B cell (primary cell): ENCODE results near the gene CPNE2. TPM values are rescaled to one million over a fixed set of nuclear protein-coding genes. Genes with fewer than 3 reads are reported as not detected.
A peak's percentile ranks its signal among the peaks of the same experiment; 100 is the strongest.

Source experiments
- ATAC-seq: fragments of 200-7000 bp; cut with Tn5 transposase; one replicate; pipeline ENCODE4 v1.10.0; 2021; ENCODE audit warnings: low read depth, mild to moderate bottlenecking, moderate number of reproducible peaks, moderate library complexity
- CTCF ChIA-PET: fragments of 350-600 bp; sonication (Branson Sonifier 250); formaldehyde crosslinking; loops from one replicate; lab custom pipeline; 2021; ENCODE audit warnings: antibody characterized with exemption, inconsistent platforms; lab: Charles Lee
- POLR2A ChIA-PET: fragments of 350-600 bp; sonication (Branson Sonifier 250); formaldehyde crosslinking; loops from one replicate; lab custom pipeline; 2021; ENCODE audit warnings: antibody characterized with exemption; lab: Charles Lee
- DNase-seq: peaks from one replicate; pipeline ENCODE4 v3.0.0; 2013
- H2AFZ ChIP-seq: 2 replicates; pipeline ENCODE4 v1.6.1; 2012; ENCODE audit warnings: mild to moderate bottlenecking, low read depth, low read length; ENCODE audit not compliant: insufficient read depth, poor library complexity, severe bottlenecking
- H3K27ac ChIP-seq, 2 donors: 1 replicate in 1 of 2; 2 replicates in 1 of 2; pipeline ENCODE4 v1.5.1; 2012 to 2013; ENCODE audit warnings: low read length in 2 of 2, mild to moderate bottlenecking in 2 of 2, moderate library complexity in 1 of 2
- H3K27me3 ChIP-seq, 4 experiments: fragments of 200-600 bp in 1 of 4; sonication (generic) in 1 of 4; replicated peaks in 1 of 4; 1 replicate in 2 of 4; 2 replicates in 2 of 4; pipeline versions ENCODE4 v1.6.1 to v1.7.0; 2013 to 2016; ENCODE audit warnings: low read length in 3 of 4, mild to moderate bottlenecking in 2 of 4, mixed read lengths in 1 of 4, moderate library complexity in 1 of 4; ENCODE audit not compliant: insufficient read depth in 4 of 4, control insufficient read depth in 3 of 4; ENCODE audit errors: control extremely low read depth in 1 of 4
- H3K36me3 ChIP-seq, 2 experiments: replicated peaks in 1 of 2; 1 replicate in 1 of 2; 2 replicates in 1 of 2; pipeline versions ENCODE4 v1.6.1 to v1.7.1; 2013; ENCODE audit warnings: low read length in 1 of 2; ENCODE audit not compliant: insufficient read depth in 2 of 2, control insufficient read depth in 1 of 2; ENCODE audit errors: control extremely low read depth in 1 of 2, extremely low read depth in 1 of 2
- H3K4me1 ChIP-seq, 2 donors: fragments of 200-600 bp in 1 of 2; sonication (generic) in 1 of 2; 1 replicate in 1 of 2; 2 replicates in 1 of 2; pipeline versions ENCODE4 v1.5.1 to v1.6.1; 2013 to 2017; ENCODE audit warnings: low read length in 2 of 2; ENCODE audit not compliant: control insufficient read depth in 2 of 2, insufficient read depth in 2 of 2
- H3K4me2 ChIP-seq: replicated peaks from 2 replicates; pipeline ENCODE3; 2012; ENCODE audit warnings: mild to moderate bottlenecking, low read depth, low read length; ENCODE audit not compliant: poor library complexity, severe bottlenecking
- H3K4me3 ChIP-seq, 5 experiments: fragments of 200-600 bp in 1 of 5; sonication (generic) in 1 of 5; 1 replicate in 3 of 5; 2 replicates in 2 of 5; pipeline versions ENCODE4 v1.5.1 to v1.7.0; 2011 to 2016; ENCODE audit warnings: low read length in 4 of 5, mild to moderate bottlenecking in 4 of 5, low read depth in 2 of 5, control low read depth in 1 of 5, moderate library complexity in 1 of 5; ENCODE audit not compliant: insufficient read depth in 1 of 5; ENCODE audit errors: control extremely low read depth in 1 of 5, extremely low read depth in 1 of 5
- H3K79me2 ChIP-seq: fragments of 200-600 bp; sonication (generic); one replicate; pipeline ENCODE4 v1.6.0; 2016; ENCODE audit warnings: low read length; ENCODE audit not compliant: control insufficient read depth, insufficient read depth
- H3K9ac ChIP-seq: fragments of 200-600 bp; sonication (generic); 2 replicates; pipeline ENCODE4 v1.6.1; 2017; ENCODE audit warnings: mild to moderate bottlenecking, low read length, moderate library complexity
- H3K9me3 ChIP-seq, 3 donors: one replicate each; pipeline versions ENCODE4 v1.6.1 to v1.7.1; 2013; ENCODE audit warnings: low read length in 2 of 3; ENCODE audit not compliant: control insufficient read depth in 2 of 3, insufficient read depth in 1 of 3; ENCODE audit errors: control extremely low read depth in 1 of 3
- H4K20me1 ChIP-seq: 2 replicates; pipeline ENCODE4 v1.6.0; 2012; ENCODE audit warnings: mild to moderate bottlenecking, low read length; ENCODE audit not compliant: insufficient read depth, control insufficient read depth, poor library complexity, severe bottlenecking
- H3K27ac Mint-ChIP-seq: one replicate; pipeline ENCODE4 v1.8.0; 2021; ENCODE audit warnings: mixed read lengths
- H3K27me3 Mint-ChIP-seq: one replicate; pipeline ENCODE4 v1.8.0; 2021; ENCODE audit warnings: mixed read lengths
- H3K4me1 Mint-ChIP-seq: one replicate; pipeline ENCODE4 v1.8.0; 2021; ENCODE audit warnings: mixed read lengths
- H3K4me3 Mint-ChIP-seq: one replicate; pipeline ENCODE4 v1.8.0; 2021; ENCODE audit warnings: mixed read lengths
- H3K9me3 Mint-ChIP-seq: one replicate; pipeline ENCODE4 v1.8.0; 2022; ENCODE audit warnings: mixed read lengths; ENCODE audit not compliant: insufficient read depth
- CTCF ChIP-seq: fragments of 200-600 bp; IDR thresholded peaks from one replicate; pipeline ENCODE4 v1.8.0; 2022; ENCODE audit warnings: antibody characterized with exemption, mild to moderate bottlenecking
- EZH2 ChIP-seq: IDR thresholded peaks from 2 replicates; pipeline ENCODE4 v1.6.1; 2012; ENCODE audit warnings: borderline replicate concordance, low read depth, mild to moderate bottlenecking, moderate library complexity, low read length; ENCODE audit not compliant: insufficient read depth, poor library complexity, severe bottlenecking
- WGBS: methylation state at CpG from one replicate; pipeline ENCODE4 v1.1.5; 2013; ENCODE audit warnings: missing lambda C conversion rate; ENCODE audit not compliant: insufficient coverage; 5-methylcytosine and 5-hydroxymethylcytosine counted together
- intact Hi-C: fragments of 100-400 bp; cut with micrococcal nuclease; formaldehyde crosslinking; loops from one replicate; pipeline ENCODE4 v1.10.0; 2022
- polyA plus RNA-seq: library from polyadenylated mRNA; depleted of rRNA; stranded (reverse); fragments of >200 nt; gene quantifications from 2 replicates; pipeline ENCODE4 v1.2.3, GENCODE V29; 2012
- total RNA-seq, 2 donors: library from RNA; stranded (reverse); fragments of 120-200 nt in 1 of 2; gene quantifications; 1 replicate in 1 of 2; 2 replicates in 1 of 2; pipeline versions ENCODE4 v1.2.3 to v1.2.4, GENCODE V29; 2013 to 2022

The CPNE2 gene
- total and polyA plus RNA-seq, 2 donors (not counting 1 experiment from before 2014, with no cell fraction given) = 1.5 to 2.9 TPM

GRCh38 chr16:57066625-57067024, 25.8 kb upstream of the CPNE2 start:
- intact Hi-C loops = no loop called here
- DNase-seq = no peak
- TF ChIP-seq CTCF (no peak), EZH2 (no peak)
- Histone ChIP-seq H3K4me3 (no peak overlapping the region), H3K4me1 (peaks cover 0 to 15% of the 10 kb centered on the region in 2 donors), H3K27me3 (no peaks in the 10 kb centered on the region), H2AFZ (no peak overlapping the region), H4K20me1 (no peaks in the 10 kb centered on the region), H3K79me2 (no peaks in the 10 kb centered on the region), H3K9me3 (peaks cover 0 to 6% (median 0%) of the 10 kb centered on the region in 3 donors), H3K27ac (no peak overlapping the region), H3K4me2 (no peak overlapping the region), H3K36me3 (peaks cover 1 to 50% of the 10 kb centered on the region in 2 experiments), H3K9ac (no peak overlapping the region)
- Mint-ChIP-seq H3K27me3 (no peaks in the 10 kb centered on the region), H3K9me3 (no peaks in the 10 kb centered on the region), H3K27ac (no peak overlapping the region), H3K4me1 (peaks cover 9% of the 10 kb centered on the region), H3K4me3 (no peak overlapping the region)
- WGBS = 50% methylated on average over 4 of the region's 4 CpGs
- no peak for ATAC-seq
- CTCF ChIA-PET = interaction anchor here (0.7 to 1.4 kb wide), 4 partner anchors 15 to 113 kb away, joined by 3 read pairs; no protein-coding TSS in a partner anchor
- POLR2A ChIA-PET = interaction anchor here (0.6 to 0.7 kb wide), 2 partner anchors 13 to 1323 kb away, joined by 3 to 4 read pairs; no protein-coding TSS in a partner anchor

- no peak for ATAC-seq
- Histone ChIP-seq H4K20me1 (no peaks in the 10 kb centered on the region), H3K27ac (no peak overlapping the region), H3K4me2 (no peak overlapping the region), H3K4me3 (no peak overlapping the region), H3K9me3 (peaks cover 0 to 6% (median 0%) of the 10 kb centered on the region in 3 donors), H2AFZ (no peak overlapping the region), H3K9ac (no peak overlapping the region), H3K79me2 (no peaks in the 10 kb centered on the region), H3K27me3 (no peaks in the 10 kb centered on the region), H3K36me3 (peaks cover 1 to 54% of the 10 kb centered on the region in 2 experiments), H3K4me1 (peaks cover 0 to 15% of the 10 kb centered on the region in 2 donors)
- peaks cover 9% of the 10 kb centered on the region for H3K4me1 Mint-ChIP-seq
- ChIA-PET CTCF (no interaction called here), POLR2A (interaction anchor here (0.5 kb wide), 1 partner anchor 76 kb away, joined by 5 read pairs; no protein-coding TSS in a partner anchor)
- no peaks in the 10 kb centered on the region for H3K27me3 Mint-ChIP-seq
- no peaks in the 10 kb centered on the region for H3K9me3 Mint-ChIP-seq
- TF ChIP-seq EZH2 (no peak), CTCF (no peak)
- peak overlapping the region; percentile 56 for H3K27ac Mint-ChIP-seq
- no peak overlapping the region for H3K4me3 Mint-ChIP-seq
- no peak for DNase-seq
- WGBS = 95% methylated on average over 3 of the region's 3 CpGs
- intact Hi-C loops = no loop called here
These were observed 25.0 kb upstream of the CPNE2 start for GRCh38 chr16:57067347-57067746.
